Kidney (tissue), 14 donors: ENCODE data around the gene ISM1. TPM values are rescaled to one million over a fixed set of nuclear protein-coding genes. Genes with fewer than 3 reads are reported as not detected.

Experiments used
- DNase-seq, 5 donors: peaks; one replicate each; pipeline ENCODE4 v3.0.0-alpha.2; 2013 to 2020
- FAIRE-seq: peaks from 2 replicates; lab custom pipeline; 2012; peaks lifted over from hg19 to GRCh38; lab: Jason Lieb, UNC
- H3K27ac ChIP-seq, 2 donors: one replicate each; pipeline ENCODE4 v1.7.0; 2013; ENCODE audit warnings: low read depth in 2 of 2, low read length in 2 of 2, inconsistent platforms in 1 of 2
- H3K27me3 ChIP-seq: one replicate; pipeline ENCODE4 v1.7.1; 2013; ENCODE audit warnings: low read length, inconsistent platforms; ENCODE audit not compliant: control insufficient read depth, insufficient read depth
- H3K36me3 ChIP-seq, 3 donors: one replicate each; pipeline versions ENCODE4 v1.7.0 to v1.7.1; 2013; ENCODE audit warnings: low read length in 3 of 3, control low read depth in 1 of 3, inconsistent platforms in 1 of 3; ENCODE audit not compliant: insufficient read depth in 3 of 3, control insufficient read depth in 2 of 3
- H3K4me1 ChIP-seq, 3 donors: one replicate each; pipeline versions ENCODE4 v1.7.0 to v1.7.1; 2013; ENCODE audit warnings: low read length in 3 of 3, inconsistent platforms in 1 of 3, low read depth in 1 of 3; ENCODE audit not compliant: control insufficient read depth in 2 of 3, insufficient read depth in 2 of 3
- H3K4me3 ChIP-seq, 3 donors: one replicate each; pipeline versions ENCODE4 v1.7.0 to v1.8.1; 2013; ENCODE audit warnings: low read length in 3 of 3, control low read depth in 1 of 3, inconsistent platforms in 1 of 3
- H3K9ac ChIP-seq, 3 donors: one replicate each; pipeline versions ENCODE4 v1.7.0 to v1.7.1; 2013; ENCODE audit warnings: low read length in 3 of 3, control low read depth in 1 of 3, inconsistent platforms in 1 of 3
- H3K9me3 ChIP-seq, 3 donors: one replicate each; pipeline versions ENCODE4 v1.7.0 to v1.7.1; 2013; ENCODE audit warnings: low read length in 3 of 3, control low read depth in 1 of 3, inconsistent platforms in 1 of 3; ENCODE audit not compliant: control insufficient read depth in 2 of 3, insufficient read depth in 1 of 3
- intact Hi-C: fragments of 100-400 bp; cut with DNase I; formaldehyde crosslinking; loops from one replicate; pipeline ENCODE4 v1.11.1; 2022
- polyA plus RNA-seq: library from polyadenylated mRNA; stranded (reverse); fragments of 350-450 nt; fragmentation: Illumina TruSeq; extraction: RNeasy Lipid Tissue Mini Kit (QIAGEN cat#74804); gene quantifications from one replicate; pipeline ENCODE4 v1.2.3, GENCODE V29; 2014; ENCODE audit warnings: low read depth, low replicate concordance; ENCODE audit not compliant: insufficient read depth
- total RNA-seq: library from RNA; stranded (reverse); fragmentation: NEBNext Ultra II Directional; extraction: Animal tissue kit (Norgen Biotek cat#: 25700); gene quantifications from one replicate; pipeline ENCODE4 v1.2.1, GENCODE V29; 2021
- TF ChIP-seq, protein P1 (sequence below): IDR thresholded peaks from 3 replicates; pipeline ENCODE4 v1.5.1; 2012; ENCODE audit warnings: mild to moderate bottlenecking, moderate library complexity, borderline replicate concordance; ENCODE audit not compliant: insufficient read depth; ENCODE audit errors: extremely low read depth
- donor health status: control.
- donor health status: control.
- donor health status: control.
- donor health status: control.
- donor health status: control.
- donor health status: DM: yes; HTN: yes; CAD: no.
- donor health status: Normal renal cell carcinoma (clear cell type).

ISM1 gene
- total and polyA plus RNA-seq, 2 donors from 2014 or later = 2.0 to 2.6 TPM

DNA sequence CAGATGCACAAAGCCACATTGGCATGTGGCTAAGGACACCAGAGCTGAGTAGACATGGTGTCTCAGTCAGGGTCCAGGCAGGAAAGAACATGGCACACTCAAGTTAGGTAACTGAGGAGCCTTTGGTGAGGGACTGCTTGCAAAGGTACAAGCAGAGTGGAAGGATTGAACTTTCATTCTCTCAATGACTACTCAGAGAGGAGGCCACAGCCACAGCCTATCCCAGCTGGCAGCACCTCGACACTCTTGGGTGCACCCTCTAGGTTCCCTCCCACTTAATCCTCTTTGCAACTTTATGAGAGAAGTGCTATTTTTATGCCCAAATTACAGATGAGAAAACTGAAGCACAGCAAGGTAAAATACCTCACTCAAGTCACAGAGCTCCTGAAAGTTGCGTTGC lies 73.4 kb downstream of the ISM1 start:
- FAIRE-seq = no peak
- peaks cover 0 to 6% (median 4%) of the 10 kb centered on the region in 3 donors for H3K4me1 ChIP-seq
- intact Hi-C loops = no loop called here
- H3K9me3 ChIP-seq = no peaks in the 10 kb centered on the region
- no peak for DNase-seq
- no peaks in the 10 kb centered on the region for H3K27me3 ChIP-seq
- TF ChIP-seq, protein P1, sequence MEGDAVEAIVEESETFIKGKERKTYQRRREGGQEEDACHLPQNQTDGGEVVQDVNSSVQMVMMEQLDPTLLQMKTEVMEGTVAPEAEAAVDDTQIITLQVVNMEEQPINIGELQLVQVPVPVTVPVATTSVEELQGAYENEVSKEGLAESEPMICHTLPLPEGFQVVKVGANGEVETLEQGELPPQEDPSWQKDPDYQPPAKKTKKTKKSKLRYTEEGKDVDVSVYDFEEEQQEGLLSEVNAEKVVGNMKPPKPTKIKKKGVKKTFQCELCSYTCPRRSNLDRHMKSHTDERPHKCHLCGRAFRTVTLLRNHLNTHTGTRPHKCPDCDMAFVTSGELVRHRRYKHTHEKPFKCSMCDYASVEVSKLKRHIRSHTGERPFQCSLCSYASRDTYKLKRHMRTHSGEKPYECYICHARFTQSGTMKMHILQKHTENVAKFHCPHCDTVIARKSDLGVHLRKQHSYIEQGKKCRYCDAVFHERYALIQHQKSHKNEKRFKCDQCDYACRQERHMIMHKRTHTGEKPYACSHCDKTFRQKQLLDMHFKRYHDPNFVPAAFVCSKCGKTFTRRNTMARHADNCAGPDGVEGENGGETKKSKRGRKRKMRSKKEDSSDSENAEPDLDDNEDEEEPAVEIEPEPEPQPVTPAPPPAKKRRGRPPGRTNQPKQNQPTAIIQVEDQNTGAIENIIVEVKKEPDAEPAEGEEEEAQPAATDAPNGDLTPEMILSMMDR = no peak
- no peak overlapping the region for H3K4me3 ChIP-seq
- no peak overlapping the region for H3K9ac ChIP-seq
- H3K36me3 ChIP-seq = no peaks in the 10 kb centered on the region
- H3K27ac ChIP-seq = no peak overlapping the region

DNA sequence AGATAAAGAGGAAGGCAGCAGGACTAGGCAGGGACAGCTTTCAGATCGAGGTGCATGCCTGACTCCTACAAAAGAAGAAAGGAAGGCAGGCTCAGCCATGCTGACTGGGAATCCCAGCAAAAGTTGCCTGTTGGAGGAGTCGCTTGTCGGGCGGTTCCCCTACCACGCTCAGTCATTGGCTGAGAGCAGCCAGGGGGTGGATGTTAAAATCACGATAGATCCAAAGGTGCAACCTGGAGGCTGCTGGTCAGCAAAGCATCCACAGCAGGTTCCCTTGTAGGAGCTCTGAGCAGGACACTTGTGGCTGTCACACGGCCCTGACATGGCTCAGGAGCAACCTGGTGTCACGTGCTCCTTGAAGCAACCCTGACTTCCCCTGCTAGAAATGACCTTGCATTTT lies 74.6 kb downstream of the ISM1 start:
- no peaks in the 10 kb centered on the region for H3K27me3 ChIP-seq
- FAIRE-seq (no peak), DNase-seq (no peak)
- H3K36me3 ChIP-seq = no peaks in the 10 kb centered on the region
- H3K4me1 ChIP-seq = peaks cover 0 to 4% (median 4%) of the 10 kb centered on the region in 3 donors
- TF ChIP-seq, protein P1 = no peak
- H3K9ac ChIP-seq = no peak overlapping the region
- no peaks in the 10 kb centered on the region for H3K9me3 ChIP-seq
- intact Hi-C loops = no loop called here
- H3K4me3 ChIP-seq = no peak overlapping the region
- peak overlapping the region in 1 of 2 donors; percentile 36 for H3K27ac ChIP-seq

DNA sequence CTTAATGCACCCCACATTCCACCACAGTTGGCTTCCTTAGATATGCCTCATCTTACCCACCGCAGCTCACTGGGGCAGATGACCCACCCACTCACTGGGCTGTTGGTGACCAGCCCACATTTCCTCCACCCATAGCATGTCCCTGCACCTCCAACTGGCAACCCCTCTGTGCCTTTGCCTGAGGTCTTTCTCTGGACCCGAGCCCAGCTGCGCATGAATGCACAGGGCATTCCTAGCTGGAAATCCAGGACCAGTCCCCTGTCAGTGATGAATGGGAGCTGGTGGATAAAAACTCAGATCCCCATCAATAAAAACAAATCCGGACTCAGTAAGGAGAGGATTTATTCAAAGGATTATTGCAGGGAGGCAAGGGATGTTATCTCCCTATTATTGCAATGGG lies 75.0 kb downstream of the ISM1 start:
- no peaks in the 10 kb centered on the region for H3K36me3 ChIP-seq
- H3K4me1 ChIP-seq = peaks cover 0 to 4% (median 4%) of the 10 kb centered on the region in 3 donors
- TF ChIP-seq, protein P1 = no peak
- intact Hi-C loops = no loop called here
- no peak overlapping the region for H3K27ac ChIP-seq
- FAIRE-seq = no peak
- H3K9ac ChIP-seq = no peak overlapping the region
- no peaks in the 10 kb centered on the region for H3K9me3 ChIP-seq
- no peaks in the 10 kb centered on the region for H3K27me3 ChIP-seq
- no peak for DNase-seq
- H3K4me3 ChIP-seq = no peak overlapping the region
